GM18502 (cell line): Measurements from ENCODE around the gene GOSR2.

ENCODE experiments used
- ATAC-seq: cut with Tn5 transposase; IDR thresholded peaks from one replicate; pipeline ENCODE4 v1.9.1; 2021; ENCODE audit warnings: mild to moderate bottlenecking; ENCODE audit not compliant: unreplicated experiment, poor library complexity

Gene GOSR2

DNA sequence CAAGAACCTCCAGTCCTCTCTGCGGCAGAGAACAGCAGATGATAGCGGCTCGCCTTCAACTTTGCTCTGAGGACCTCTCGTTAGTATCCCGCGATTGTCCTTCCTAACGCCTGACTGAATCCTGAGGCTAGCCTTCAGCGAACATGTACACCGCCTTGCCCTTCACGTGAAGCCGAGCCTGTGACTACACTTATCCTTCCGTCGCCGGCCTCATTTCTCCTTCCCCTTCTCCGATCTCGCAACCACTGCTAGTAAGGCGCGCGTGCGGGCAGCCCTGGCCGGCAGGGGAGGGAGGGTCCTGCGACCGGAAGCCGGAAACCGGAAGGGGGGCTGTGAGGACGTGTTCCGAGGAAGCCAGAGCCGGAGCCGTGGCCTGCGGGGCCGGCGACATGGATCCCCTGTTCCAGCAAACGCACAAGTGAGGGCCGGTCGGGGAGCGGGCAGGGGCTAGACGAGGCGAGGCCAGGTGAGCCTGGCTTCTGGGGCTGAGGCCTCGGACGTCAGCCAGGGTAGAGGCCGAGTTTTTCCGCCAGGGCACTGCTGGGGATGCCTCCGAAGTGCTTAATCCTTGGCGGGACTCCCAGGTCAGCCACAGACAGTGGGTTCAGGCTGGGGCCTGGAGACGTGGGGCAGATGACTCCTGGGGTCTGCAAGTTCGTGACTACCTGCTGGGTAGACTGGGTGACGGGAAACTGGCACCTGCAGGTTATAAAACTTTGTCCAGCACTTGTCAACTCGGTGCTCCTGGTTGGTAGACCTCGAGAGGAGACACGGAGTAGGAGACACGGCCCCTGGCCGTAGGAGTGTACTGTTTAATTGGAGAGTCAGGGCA lies at the start of gene GOSR2:
Gene GOSR2 (plus strand): TSS at position 357 of the 832 bp plus-strand sequence. CDS start 33 bp downstream, at position 390.
- ATAC-seq: peak; percentile 92

DNA sequence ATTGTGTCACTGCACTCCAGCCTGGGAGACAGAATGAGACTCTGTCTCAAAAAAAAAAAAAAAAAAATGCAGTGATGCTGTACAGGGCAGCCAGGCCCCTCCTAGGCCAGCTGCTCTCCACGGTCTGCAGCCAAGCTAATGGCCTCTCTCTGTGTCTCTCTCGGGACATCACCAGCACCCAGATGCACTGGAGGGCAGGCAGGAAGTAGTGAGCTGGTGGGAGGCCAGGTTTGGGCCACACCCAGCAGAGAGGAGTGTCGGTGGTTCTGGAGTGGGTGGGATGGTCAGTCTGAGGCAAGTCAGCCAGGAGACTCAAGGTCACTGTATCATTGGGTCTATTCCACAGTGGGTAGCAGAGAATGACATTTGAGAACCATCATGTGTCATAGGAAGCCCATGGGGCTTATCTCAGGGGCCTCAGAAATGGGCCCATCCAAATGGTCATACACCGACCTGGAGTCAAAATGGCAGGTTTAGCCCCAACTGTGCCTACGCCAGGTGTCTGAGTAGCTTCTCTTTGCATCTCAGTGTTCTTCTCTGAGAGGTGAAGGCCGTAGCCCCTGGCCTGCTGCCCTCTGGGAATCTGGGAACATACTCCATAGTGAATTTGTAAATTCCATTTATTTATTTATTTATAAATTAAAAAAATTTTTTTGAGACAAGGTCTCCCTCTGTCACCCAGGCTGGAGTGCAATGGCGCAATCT lies 48.9 kb upstream of the GOSR2 start:
- no peak for ATAC-seq

DNA sequence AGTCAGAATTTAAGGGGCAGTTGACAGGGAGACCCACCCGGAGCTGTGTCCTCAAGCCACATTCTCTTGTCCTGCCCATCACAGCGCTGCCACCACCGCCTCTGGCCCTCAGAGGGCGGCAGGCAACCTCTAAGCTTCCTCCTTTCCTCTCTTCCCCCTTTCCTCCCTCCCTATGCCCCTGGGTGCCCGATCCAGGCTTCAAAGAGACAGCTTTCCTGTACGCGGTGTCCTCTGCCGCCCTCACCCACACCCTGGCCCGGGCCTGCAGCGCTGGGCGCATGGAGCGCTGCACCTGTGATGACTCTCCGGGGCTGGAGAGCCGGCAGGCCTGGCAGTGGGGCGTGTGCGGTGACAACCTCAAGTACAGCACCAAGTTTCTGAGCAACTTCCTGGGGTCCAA lies 48.1 kb upstream of the GOSR2 start:
- ATAC-seq: no peak

DNA sequence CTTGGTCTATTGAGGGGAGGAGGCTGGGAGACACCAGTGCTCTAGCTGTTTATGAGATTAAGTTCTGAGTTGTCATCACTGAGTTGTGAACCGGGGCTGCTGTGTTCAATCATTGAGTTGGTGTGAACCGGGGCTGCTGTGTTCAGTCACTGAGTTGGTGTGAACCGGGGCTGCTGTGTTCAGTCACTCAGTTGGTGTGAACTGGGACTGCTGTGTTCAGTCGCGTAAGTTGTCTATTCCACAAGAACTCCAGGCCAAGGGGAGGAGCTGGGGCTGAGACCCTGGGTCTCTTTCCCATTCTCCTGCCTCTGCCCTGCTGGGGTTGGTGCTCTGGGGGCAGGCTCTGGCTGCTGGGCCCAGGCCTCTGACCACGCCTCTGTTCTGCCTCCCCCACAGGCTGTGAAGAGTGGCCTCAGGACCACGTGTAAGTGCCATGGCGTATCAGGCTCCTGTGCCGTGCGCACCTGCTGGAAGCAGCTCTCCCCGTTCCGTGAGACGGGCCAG lies 47.1 kb upstream of the GOSR2 start:
- no peak for ATAC-seq

DNA sequence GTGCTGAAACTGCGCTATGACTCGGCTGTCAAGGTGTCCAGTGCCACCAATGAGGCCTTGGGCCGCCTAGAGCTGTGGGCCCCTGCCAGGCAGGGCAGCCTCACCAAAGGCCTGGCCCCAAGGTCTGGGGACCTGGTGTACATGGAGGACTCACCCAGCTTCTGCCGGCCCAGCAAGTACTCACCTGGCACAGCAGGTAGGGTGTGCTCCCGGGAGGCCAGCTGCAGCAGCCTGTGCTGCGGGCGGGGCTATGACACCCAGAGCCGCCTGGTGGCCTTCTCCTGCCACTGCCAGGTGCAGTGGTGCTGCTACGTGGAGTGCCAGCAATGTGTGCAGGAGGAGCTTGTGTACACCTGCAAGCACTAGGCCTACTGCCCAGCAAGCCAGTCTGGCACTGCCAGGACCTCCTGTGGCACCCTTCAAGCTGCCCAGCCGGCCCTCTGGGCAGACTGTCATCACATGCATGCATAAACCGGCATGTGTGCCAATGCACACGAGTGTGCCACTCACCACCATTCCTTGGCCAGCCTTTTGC lies 46.5 kb upstream of the GOSR2 start:
- no peak for ATAC-seq

- ATAC-seq: no peak
These were observed 46.0 kb upstream of the GOSR2 start for GRCh38 chr17:46876926-46877325.

- no peak for ATAC-seq
These were observed 45.5 kb upstream of the GOSR2 start for GRCh38 chr17:46877466-46877865.

- no peak for ATAC-seq
These were observed 44.9 kb upstream of the GOSR2 start for GRCh38 chr17:46878055-46878454.

DNA sequence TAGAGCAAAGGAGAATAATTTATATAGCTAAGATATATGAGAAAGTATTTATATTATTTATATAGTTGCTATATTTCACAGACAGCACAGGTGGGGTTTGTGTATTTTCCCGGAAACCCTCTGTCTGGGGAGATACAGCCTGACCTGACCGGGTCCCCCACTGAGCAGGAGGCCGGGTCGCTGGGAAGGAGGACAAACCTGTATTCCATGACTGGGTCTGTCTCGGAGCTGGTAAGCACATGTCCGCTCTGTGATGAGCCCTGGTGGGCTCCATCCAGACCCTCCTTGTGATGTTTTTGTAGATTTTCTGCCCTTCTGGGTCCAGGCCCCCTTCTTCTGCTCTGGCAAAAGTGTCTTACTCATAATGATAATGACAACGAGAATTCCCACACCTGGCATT lies 43.9 kb upstream of the GOSR2 start:
- no peak for ATAC-seq

DNA sequence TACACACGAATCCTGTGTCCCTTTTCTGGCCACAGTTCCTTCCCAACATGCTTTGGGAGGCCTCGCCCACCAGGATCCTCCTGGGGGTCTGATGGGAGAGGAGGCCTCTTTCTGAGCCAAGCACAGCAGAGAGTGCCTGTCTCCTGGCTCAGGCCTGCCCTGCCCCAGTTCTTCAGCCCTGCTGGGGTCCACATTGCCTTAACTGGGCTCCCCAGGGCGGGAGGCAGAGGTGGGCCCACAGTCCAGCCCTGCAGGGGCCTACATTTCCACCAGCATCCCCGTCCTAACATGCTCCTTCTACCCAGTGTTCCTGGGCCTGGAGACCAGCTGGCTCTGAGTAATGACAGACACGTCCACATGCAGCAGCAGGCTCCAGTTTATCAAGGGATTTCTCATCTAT lies 41.9 kb upstream of the GOSR2 start:
- no peak for ATAC-seq

- no peak for ATAC-seq
These were observed 40.3 kb upstream of the GOSR2 start for GRCh38 chr17:46882666-46883065.

GRCh38 chr17:46883871-46884520 lies 39.0 kb upstream of the GOSR2 start:
- no peak for ATAC-seq

DNA sequence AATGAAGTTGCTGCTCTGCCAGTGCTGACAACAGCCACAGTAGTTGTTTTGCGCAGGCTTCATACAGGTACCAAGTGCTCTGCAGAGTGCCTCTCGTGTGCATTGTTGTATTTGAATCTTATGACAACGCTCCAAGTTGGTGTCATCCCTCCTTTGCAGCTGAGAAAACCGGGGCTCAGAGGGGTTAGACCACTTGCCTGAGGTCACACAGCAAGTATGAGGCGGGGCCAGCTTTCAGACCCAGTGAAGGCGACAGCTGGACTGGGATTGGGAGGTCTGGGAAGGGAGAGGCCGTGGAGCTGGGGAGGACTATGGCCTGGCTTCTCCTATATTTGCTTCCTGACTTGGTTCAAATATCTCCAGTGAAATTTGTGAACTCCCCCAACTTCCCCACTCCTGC lies 38.4 kb upstream of the GOSR2 start:
- no peak for ATAC-seq

- ATAC-seq: no peak
These were observed 37.3 kb upstream of the GOSR2 start for GRCh38 chr17:46885415-46886309.

DNA sequence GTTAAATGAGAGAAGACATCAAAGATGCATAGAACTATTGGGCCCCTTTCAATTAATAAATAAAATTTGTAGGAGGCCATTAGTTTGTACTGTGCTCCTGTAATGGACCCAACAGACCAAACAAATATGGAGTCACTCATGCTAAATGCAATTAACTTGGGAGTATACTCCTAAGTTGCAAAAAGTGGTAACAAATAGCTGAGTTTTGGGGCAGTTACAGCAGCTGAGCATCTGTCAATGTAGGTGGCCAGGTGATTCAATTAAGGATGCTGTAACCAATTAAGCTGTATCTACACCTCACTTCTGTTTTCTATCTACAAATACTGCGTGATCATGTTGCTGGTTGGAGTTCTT lies 36.7 kb upstream of the GOSR2 start:
- no peak for ATAC-seq

GRCh38 chr17:46887717-46888116 lies 35.2 kb upstream of the GOSR2 start:
- no peak for ATAC-seq

- no peak for ATAC-seq
These were observed 34.2 kb upstream of the GOSR2 start for GRCh38 chr17:46888727-46889126.

DNA sequence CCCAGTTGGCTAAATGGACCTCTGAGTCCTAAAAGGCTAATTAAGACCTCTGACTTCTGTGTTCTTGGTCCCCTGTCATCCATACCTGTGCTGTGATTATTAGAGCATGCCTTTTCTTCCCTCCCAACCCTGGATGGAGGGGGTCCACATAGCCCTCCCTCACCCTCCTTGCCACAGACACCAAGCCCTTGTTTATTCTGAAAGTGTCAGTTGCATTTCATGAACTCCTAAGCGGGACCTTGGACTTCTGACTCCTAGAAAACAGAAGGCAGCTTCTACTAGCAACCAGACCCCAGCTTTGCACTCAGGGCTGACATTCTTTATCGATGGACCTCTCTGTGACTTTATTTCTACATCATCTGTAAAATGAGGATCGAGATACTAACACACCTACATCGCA lies 33.4 kb upstream of the GOSR2 start:
- no peak for ATAC-seq

DNA sequence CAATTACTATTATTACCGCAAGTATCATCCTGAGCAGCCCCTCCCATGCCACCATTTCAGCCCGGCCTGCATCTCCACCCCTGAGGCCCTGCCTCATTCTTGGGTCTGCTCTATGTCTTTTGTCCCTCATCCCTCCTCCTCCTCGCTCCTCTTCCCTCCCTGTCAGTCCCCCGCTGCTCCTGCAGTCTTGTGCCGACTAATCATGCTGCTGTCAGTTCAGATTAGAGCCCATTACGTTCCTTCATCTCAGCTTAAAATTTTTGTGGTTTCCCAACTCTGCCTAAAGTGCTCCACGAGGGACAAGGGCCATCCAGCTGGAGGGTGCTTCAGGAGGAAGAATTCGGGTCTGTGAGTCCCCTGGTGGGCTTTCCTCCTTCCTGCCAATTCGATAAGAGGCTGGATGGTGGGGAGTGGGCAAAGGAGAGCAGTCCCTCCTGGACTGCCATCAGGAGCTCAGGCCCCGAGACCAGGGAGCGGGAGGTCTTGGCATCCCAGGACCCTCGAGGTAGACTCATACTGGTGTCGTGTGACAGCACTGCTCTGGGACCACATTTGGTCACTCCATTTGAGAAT lies 32.9 kb upstream of the GOSR2 start:
- ATAC-seq: no peak

DNA sequence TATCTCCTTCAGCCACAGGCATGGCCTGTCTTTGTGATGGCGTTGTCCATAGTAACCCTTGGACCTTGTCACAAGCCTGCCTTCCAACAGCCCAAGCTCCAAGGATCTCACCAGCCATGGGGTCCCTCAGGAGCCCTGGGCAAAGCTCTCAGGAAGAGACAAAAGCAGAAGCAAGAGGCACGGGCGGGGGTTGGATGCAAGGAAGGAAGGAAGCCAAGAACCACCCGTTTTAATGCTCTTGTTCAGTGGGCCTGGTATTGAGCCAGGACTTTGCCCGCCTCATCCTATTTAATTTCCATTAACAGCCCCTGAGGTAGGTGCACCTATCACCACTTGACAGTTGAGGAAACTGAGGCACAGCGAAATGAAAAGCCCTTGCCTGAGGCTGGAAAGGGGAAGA lies 32.3 kb upstream of the GOSR2 start:
- no peak for ATAC-seq
